Suprapubic skin (tissue), 4 donors: Measurements from ENCODE around the gene MOB3B. TPM values are rescaled to one million over a fixed set of nuclear protein-coding genes. Genes with fewer than 3 reads are reported as not detected.

Experiments used
- DNase-seq, 2 donors: peaks; one replicate each; pipeline ENCODE4 v3.0.0-alpha.2; 2019; ENCODE audit warnings: low spot score in 2 of 2
- H3K27ac ChIP-seq: fragments of 200-600 bp; sonication (generic); one replicate; pipeline ENCODE4 v1.5.1; 2019
- H3K27me3 ChIP-seq: fragments of 200-600 bp; sonication (generic); one replicate; pipeline ENCODE4 v1.5.1; 2019
- H3K36me3 ChIP-seq: fragments of 200-600 bp; sonication (generic); one replicate; pipeline ENCODE4 v1.5.1; 2019
- H3K4me1 ChIP-seq: fragments of 200-600 bp; sonication (generic); one replicate; pipeline ENCODE4 v1.5.1; 2019
- H3K4me3 ChIP-seq: fragments of 200-600 bp; sonication (generic); one replicate; pipeline ENCODE4 v1.5.1; 2019; ENCODE audit warnings: mild to moderate bottlenecking
- H3K9me3 ChIP-seq: fragments of 200-600 bp; sonication (generic); one replicate; pipeline ENCODE4 v1.5.1; 2019
- EP300 ChIP-seq: sonication (generic); formaldehyde crosslinking; IDR thresholded peaks from one replicate; pipeline ENCODE4 v1.6.1; 2017; ENCODE audit warnings: antibody characterized with exemption
- POLR2A ChIP-seq, 2 donors: fragments of 450-650 bp; IDR thresholded peaks; one replicate each; pipeline ENCODE4 v1.6.1; 2017; ENCODE audit warnings: antibody characterized with exemption in 2 of 2, mild to moderate bottlenecking in 2 of 2, moderate library complexity in 2 of 2
- POLR2AphosphoS5 ChIP-seq, 3 donors: sonication (generic); formaldehyde crosslinking; IDR thresholded peaks; one replicate each; pipeline ENCODE4 v1.6.1; 2017; ENCODE audit warnings: antibody characterized with exemption in 3 of 3
- WGBS: methylation state at CpG from one replicate; pipeline ENCODE4 v1.1.5; 2018; 5-methylcytosine and 5-hydroxymethylcytosine counted together
- total RNA-seq, 4 donors: library from RNA; depleted of rRNA; stranded (reverse); fragments of >200 nt; gene quantifications; one replicate each; pipeline ENCODE4 v1.1.0, GENCODE V29; 2016
- TF ChIP-seq, protein P1 (sequence below), 2 donors: fragments of 200-600 bp in 1 of 2; fragments of 450-650 bp in 1 of 2; sonication (generic) in 1 of 2; IDR thresholded peaks; one replicate each; pipeline ENCODE4 v1.5.1; 2016 to 2019; ENCODE audit warnings: antibody characterized with exemption in 2 of 2, mild to moderate bottlenecking in 1 of 2, moderate library complexity in 1 of 2

MOB3B gene
- total RNA-seq, 4 donors from 2014 or later = 8.2 to 21.5 (median 10.9) TPM

GRCh38 chr9:27518006-27518405, 11.6 kb downstream of the MOB3B start:
- Histone ChIP-seq H3K36me3 (no peaks in the 10 kb centered on the region), H3K4me3 (no peak overlapping the region), H3K27ac (no peak overlapping the region), H3K9me3 (no peaks in the 10 kb centered on the region), H3K4me1 (peaks cover 7% of the 10 kb centered on the region), H3K27me3 (no peaks in the 10 kb centered on the region)
- DNase-seq = no peak
- 83% methylated on average over 2 of the region's 2 CpGs for WGBS
- TF ChIP-seq EP300 = no peak
- no peak for TF ChIP-seq POLR2AphosphoS5 (IDR thresholded peaks at IDR 0.05)
- TF ChIP-seq POLR2A (IDR thresholded peaks at IDR 0.05) = no peak
- TF ChIP-seq, protein P1, sequence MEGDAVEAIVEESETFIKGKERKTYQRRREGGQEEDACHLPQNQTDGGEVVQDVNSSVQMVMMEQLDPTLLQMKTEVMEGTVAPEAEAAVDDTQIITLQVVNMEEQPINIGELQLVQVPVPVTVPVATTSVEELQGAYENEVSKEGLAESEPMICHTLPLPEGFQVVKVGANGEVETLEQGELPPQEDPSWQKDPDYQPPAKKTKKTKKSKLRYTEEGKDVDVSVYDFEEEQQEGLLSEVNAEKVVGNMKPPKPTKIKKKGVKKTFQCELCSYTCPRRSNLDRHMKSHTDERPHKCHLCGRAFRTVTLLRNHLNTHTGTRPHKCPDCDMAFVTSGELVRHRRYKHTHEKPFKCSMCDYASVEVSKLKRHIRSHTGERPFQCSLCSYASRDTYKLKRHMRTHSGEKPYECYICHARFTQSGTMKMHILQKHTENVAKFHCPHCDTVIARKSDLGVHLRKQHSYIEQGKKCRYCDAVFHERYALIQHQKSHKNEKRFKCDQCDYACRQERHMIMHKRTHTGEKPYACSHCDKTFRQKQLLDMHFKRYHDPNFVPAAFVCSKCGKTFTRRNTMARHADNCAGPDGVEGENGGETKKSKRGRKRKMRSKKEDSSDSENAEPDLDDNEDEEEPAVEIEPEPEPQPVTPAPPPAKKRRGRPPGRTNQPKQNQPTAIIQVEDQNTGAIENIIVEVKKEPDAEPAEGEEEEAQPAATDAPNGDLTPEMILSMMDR (IDR thresholded peaks at IDR 0.05) = no peak

DNA sequence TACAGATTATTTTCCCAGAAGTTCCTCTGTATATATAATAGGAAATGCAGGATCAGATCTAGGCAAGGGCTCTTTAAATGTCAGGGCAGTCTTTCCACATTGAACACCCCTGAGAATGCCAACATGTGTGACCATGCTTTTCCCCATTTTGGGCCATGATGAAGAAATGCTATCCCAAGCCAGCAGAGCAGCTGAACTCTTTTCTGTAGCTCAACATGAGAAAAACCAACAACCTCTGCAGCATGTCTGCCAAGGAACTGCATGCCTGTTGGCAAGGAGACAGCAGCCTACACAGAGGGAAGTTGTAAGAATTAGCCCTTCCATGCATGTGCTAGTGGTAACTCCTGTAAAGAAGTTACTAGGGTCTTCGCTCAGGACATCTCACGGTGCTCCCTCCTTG, 15.1 kb downstream of the MOB3B start:
- no peak overlapping the region for H3K4me3 ChIP-seq
- peaks cover 10% of the 10 kb centered on the region for H3K4me1 ChIP-seq
- no peak for DNase-seq
- no peaks in the 10 kb centered on the region for H3K9me3 ChIP-seq
- WGBS = 70% methylated on average over 2 of the region's 2 CpGs
- no peaks in the 10 kb centered on the region for H3K36me3 ChIP-seq
- no peak overlapping the region for H3K27ac ChIP-seq
- H3K27me3 ChIP-seq = no peaks in the 10 kb centered on the region
- TF ChIP-seq EP300 (no peak), POLR2AphosphoS5 (IDR thresholded peaks at IDR 0.05) (no peak)

GRCh38 chr9:27511771-27512170, 17.8 kb downstream of the MOB3B start:
- peaks cover 9% of the 10 kb centered on the region for H3K4me1 ChIP-seq
- TF ChIP-seq, protein P1 (IDR thresholded peaks at IDR 0.05) = no peak
- no peak for TF ChIP-seq POLR2AphosphoS5 (IDR thresholded peaks at IDR 0.05)
- TF ChIP-seq EP300 = no peak
- TF ChIP-seq POLR2A (IDR thresholded peaks at IDR 0.05) = no peak

GRCh38 chr9:27510780-27511179, 18.8 kb downstream of the MOB3B start:
- Histone ChIP-seq H3K27me3 (no peaks in the 10 kb centered on the region), H3K27ac (no peak overlapping the region), H3K4me3 (no peak overlapping the region), H3K9me3 (no peaks in the 10 kb centered on the region), H3K36me3 (no peaks in the 10 kb centered on the region), H3K4me1 (peaks cover 9% of the 10 kb centered on the region)
- TF ChIP-seq POLR2A (IDR thresholded peaks at IDR 0.05) = no peak
- no peak for DNase-seq
- 57% methylated on average over 2 of the region's 2 CpGs for WGBS

More at GRCh38 chr9:27511771-27512170, 17.8 kb downstream of the MOB3B start:
- WGBS = 84% methylated on average over 2 of the region's 2 CpGs
- no peaks in the 10 kb centered on the region for H3K27me3 ChIP-seq
- no peaks in the 10 kb centered on the region for H3K36me3 ChIP-seq
- H3K9me3 ChIP-seq = no peaks in the 10 kb centered on the region
- no peak overlapping the region for H3K4me3 ChIP-seq
- no peak overlapping the region for H3K27ac ChIP-seq
- no peak for DNase-seq

- H3K36me3 ChIP-seq = no peaks in the 10 kb centered on the region
- H3K9me3 ChIP-seq = no peaks in the 10 kb centered on the region
- no peak overlapping the region for H3K4me3 ChIP-seq
- 46% methylated on average over 2 of the region's 2 CpGs for WGBS
- peaks cover 9% of the 10 kb centered on the region for H3K4me1 ChIP-seq
- DNase-seq = no peak
- H3K27me3 ChIP-seq = no peaks in the 10 kb centered on the region
- no peak overlapping the region for H3K27ac ChIP-seq
- TF ChIP-seq POLR2A (IDR thresholded peaks at IDR 0.05) (no peak), EP300 (no peak), POLR2AphosphoS5 (IDR thresholded peaks at IDR 0.05) (no peak)
- TF ChIP-seq, protein P1 (IDR thresholded peaks at IDR 0.05) = no peak
Measured at GRCh38 chr9:27506981-27507380, 22.6 kb downstream of the MOB3B start.

DNA sequence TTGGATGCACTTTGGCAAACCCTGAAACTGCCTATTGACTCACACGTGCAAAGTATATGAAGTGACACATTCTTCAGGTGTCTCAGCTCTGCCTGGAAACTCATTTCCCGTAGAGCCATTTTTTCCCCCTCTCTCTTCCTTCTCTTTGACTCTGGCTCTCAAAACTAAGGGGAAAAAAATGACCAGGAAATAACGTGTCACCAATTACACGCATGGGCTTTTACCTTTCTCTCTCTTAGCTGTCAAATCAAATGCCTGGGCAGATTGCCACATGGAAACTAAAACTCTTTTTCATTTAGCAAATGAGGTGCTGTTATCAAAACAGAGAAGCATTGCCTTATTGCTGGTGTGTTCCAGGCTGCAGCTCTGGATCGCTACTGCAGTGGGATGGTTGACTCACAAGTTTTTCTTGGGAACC, 23.9 kb downstream of the MOB3B start:
- H3K36me3 ChIP-seq = no peaks in the 10 kb centered on the region
- 51% methylated on average over 5 of the region's 5 CpGs for WGBS
- no peak overlapping the region for H3K27ac ChIP-seq
- no peaks in the 10 kb centered on the region for H3K9me3 ChIP-seq
- H3K4me3 ChIP-seq = no peak overlapping the region
- TF ChIP-seq EP300 (no peak), POLR2AphosphoS5 (IDR thresholded peaks at IDR 0.05) (no peak), POLR2A (IDR thresholded peaks at IDR 0.05) (no peak)
- TF ChIP-seq, protein P1 (IDR thresholded peaks at IDR 0.05) = no peak
- peaks cover 9% of the 10 kb centered on the region for H3K4me1 ChIP-seq
- no peaks in the 10 kb centered on the region for H3K27me3 ChIP-seq
- no peak for DNase-seq
